GM19455 (cell line): ENCODE measurements around the gene MEX3A.
A peak's percentile ranks its signal among the peaks of the same experiment; 100 is the strongest.
"Not testable (repeated sequence)": the region's sequence is repeated elsewhere in the genome, so short reads cannot be mapped to it uniquely, and the experiment has no call there.

Source experiments
- ATAC-seq: cut with Tn5 transposase; IDR thresholded peaks from one replicate; pipeline ENCODE4 v1.9.1; 2021; ENCODE audit not compliant: unreplicated experiment

Gene MEX3A

GRCh38 chr1:156119503-156120209 lies 37.4 kb upstream of the MEX3A start:
- ATAC-seq = no peak

- ATAC-seq = no peak
Observed at GRCh38 chr1:156118177-156118868, 36.1 kb upstream of the MEX3A start.

- ATAC-seq = no peak
Observed at GRCh38 chr1:156117414-156118176, 35.3 kb upstream of the MEX3A start.

- ATAC-seq = not testable (repeated sequence)
Observed at GRCh38 chr1:156116731-156117130, 34.5 kb upstream of the MEX3A start.

GRCh38 chr1:156115514-156116374 lies 33.5 kb upstream of the MEX3A start:
- no peak for ATAC-seq

- ATAC-seq = no peak
Observed at GRCh38 chr1:156114919-156115513, 32.8 kb upstream of the MEX3A start.

GRCh38 chr1:156114101-156114918 lies 32.0 kb upstream of the MEX3A start, which contains the start of gene LMNA:
Gene LMNA (plus strand): TSS chr1:156114711. CDS start chr1:156114919, 208 bp downstream.
- ATAC-seq = peak; percentile 83

GRCh38 chr1:156113282-156113950 lies 31.2 kb upstream of the MEX3A start:
- no peak for ATAC-seq

- ATAC-seq = no peak
Observed at GRCh38 chr1:156112276-156113137, 30.2 kb upstream of the MEX3A start.

GRCh38 chr1:156111355-156111962 lies 29.2 kb upstream of the MEX3A start:
- no peak for ATAC-seq

GRCh38 chr1:156110252-156110651 lies 28.0 kb upstream of the MEX3A start:
- ATAC-seq = no peak

GRCh38 chr1:156108664-156109241 lies 26.5 kb upstream of the MEX3A start:
- no peak for ATAC-seq

- no peak for ATAC-seq
Observed at GRCh38 chr1:156108057-156108456, 25.8 kb upstream of the MEX3A start.

- ATAC-seq = peak; percentile 3
Observed at GRCh38 chr1:156106624-156107488, 24.6 kb upstream of the MEX3A start.

GRCh38 chr1:156104861-156105832 lies 22.9 kb upstream of the MEX3A start:
- no peak for ATAC-seq
